IMR-90 (cell line): Measurements from ENCODE around the gene CERK. TPM values are rescaled to one million over a fixed set of nuclear protein-coding genes. Genes with fewer than 3 reads are reported as not detected.

Experiments used
- ATAC-seq: fragments of 200-7000 bp; cut with Tn5 transposase; 2 replicates; pipeline ENCODE4 v1.9.1; 2020; ENCODE audit warnings: low read depth, mild to moderate bottlenecking, moderate library complexity
- BruUV-seq: library from RNA; stranded (reverse); fragments of 400-500 nt; replicated peaks from 2 replicates; lab custom pipeline; 2021; lab: Mats Ljungman, UMichigan
- CTCF ChIA-PET: fragments of 300-600 bp; formaldehyde crosslinking; extraction: SDS; loops from one replicate; lab custom pipeline; 2021; ENCODE audit warnings: antibody characterized with exemption; lab: Yijun Ruan, JAX
- POLR2A ChIA-PET: fragments of 300-600 bp; sonication (Branson Sonifier 250); formaldehyde crosslinking; loops from one replicate; lab custom pipeline; 2022; ENCODE audit warnings: antibody characterized with exemption; ENCODE audit not compliant: unreplicated experiment; lab: Charles Lee
- DNase-seq: peaks from one replicate; pipeline ENCODE4 v3.0.0; 2013
- H2AFZ ChIP-seq: replicated peaks from 2 replicates; pipeline ENCODE3; 2013; ENCODE audit warnings: low read length, mild to moderate bottlenecking; ENCODE audit not compliant: poor library complexity
- H2AK5ac ChIP-seq: 2 replicates; pipeline ENCODE4 v1.6.1; 2013; ENCODE audit warnings: low read depth, low read length, inconsistent platforms
- H2AK9ac ChIP-seq: replicated peaks from 2 replicates; pipeline ENCODE3; 2013; ENCODE audit warnings: mild to moderate bottlenecking, low read depth, low read length, moderate library complexity; ENCODE audit not compliant: poor library complexity
- H2BK120ac ChIP-seq: 2 replicates; pipeline ENCODE4 v1.6.1; 2013; ENCODE audit warnings: low read depth, low read length, inconsistent platforms
- H2BK15ac ChIP-seq: 3 replicates; pipeline ENCODE4 v1.6.1; 2013; ENCODE audit warnings: low read depth, low read length, inconsistent platforms
- H2BK20ac ChIP-seq: 2 replicates; pipeline ENCODE4 v1.6.1; 2013; ENCODE audit warnings: low read depth, mild to moderate bottlenecking, inconsistent platforms, low read length, moderate library complexity
- H2BK5ac ChIP-seq: 2 replicates; pipeline ENCODE4 v1.6.1; 2013; ENCODE audit warnings: mild to moderate bottlenecking, low read depth, low read length, inconsistent platforms; ENCODE audit not compliant: poor library complexity, severe bottlenecking
- H3K14ac ChIP-seq: replicated peaks from 2 replicates; pipeline ENCODE4 v1.6.1; 2013; ENCODE audit warnings: low read depth, low read length, inconsistent platforms
- H3K18ac ChIP-seq: 2 replicates; pipeline ENCODE4 v1.6.1; 2013; ENCODE audit warnings: low read depth, low read length, control low read depth
- H3K23ac ChIP-seq: 2 replicates; pipeline ENCODE4 v1.6.1; 2013; ENCODE audit warnings: low read depth, low read length, inconsistent platforms
- H3K27ac ChIP-seq: 2 replicates; pipeline ENCODE4 v1.5.1; 2013; ENCODE audit warnings: mild to moderate bottlenecking, control low read depth, low read length; ENCODE audit not compliant: insufficient read depth
- H3K27me3 ChIP-seq: 2 replicates; pipeline ENCODE4 v1.6.1; 2013; ENCODE audit warnings: low read length; ENCODE audit not compliant: control insufficient read depth, insufficient read depth
- H3K36me3 ChIP-seq: 2 replicates; pipeline ENCODE4 v1.6.1; 2013; ENCODE audit warnings: low read length, mixed read lengths; ENCODE audit not compliant: control insufficient read depth, insufficient read depth
- H3K4ac ChIP-seq: 2 replicates; pipeline ENCODE4 v1.6.1; 2013; ENCODE audit warnings: low read depth, low read length, inconsistent platforms
- H3K4me1 ChIP-seq: 2 replicates; pipeline ENCODE4 v1.6.1; 2013; ENCODE audit warnings: low read length, mixed read lengths; ENCODE audit not compliant: control insufficient read depth, insufficient read depth
- H3K4me2 ChIP-seq: 2 replicates; pipeline ENCODE4 v1.6.1; 2013; ENCODE audit warnings: low read depth, mild to moderate bottlenecking, control low read depth, low read length, moderate library complexity
- H3K4me3 ChIP-seq: 2 replicates; pipeline ENCODE4 v1.5.1; 2013; ENCODE audit warnings: low read depth, mild to moderate bottlenecking, control low read depth, low read length, moderate library complexity; ENCODE audit not compliant: insufficient read depth
- H3K56ac ChIP-seq: 2 replicates; pipeline ENCODE4 v1.6.1; 2013; ENCODE audit warnings: low read length, inconsistent platforms; ENCODE audit not compliant: insufficient read depth; ENCODE audit errors: extremely low read depth
- H3K79me1 ChIP-seq, 2 experiments: 2 replicates each; pipeline ENCODE4 v1.6.1; 2013; ENCODE audit warnings: low read length in 2 of 2, inconsistent platforms in 1 of 2, low read depth in 1 of 2
- H3K9ac ChIP-seq: 2 replicates; pipeline ENCODE4 v1.6.1; 2013; ENCODE audit warnings: low read depth, low read length, control low read depth
- H3K9me1 ChIP-seq: 2 replicates; pipeline ENCODE4 v1.6.1; 2013; ENCODE audit warnings: low read length, inconsistent platforms; ENCODE audit not compliant: insufficient read depth
- H3K9me3 ChIP-seq: 2 replicates; pipeline ENCODE4 v1.6.1; 2013; ENCODE audit warnings: low read length; ENCODE audit not compliant: control insufficient read depth, insufficient read depth
- H4K20me1 ChIP-seq: 2 replicates; pipeline ENCODE4 v1.6.1; 2013; ENCODE audit warnings: low read length, inconsistent platforms; ENCODE audit not compliant: insufficient read depth
- H4K5ac ChIP-seq: 2 replicates; pipeline ENCODE4 v1.6.1; 2013; ENCODE audit warnings: mild to moderate bottlenecking, low read depth, low read length, control low read depth
- H4K8ac ChIP-seq, 2 experiments: 2 replicates each; pipeline ENCODE4 v1.6.1; 2013; ENCODE audit warnings: low read depth in 2 of 2, low read length in 2 of 2, control low read depth in 1 of 2, inconsistent platforms in 1 of 2
- H4K91ac ChIP-seq: 2 replicates; pipeline ENCODE4 v1.6.1; 2013; ENCODE audit warnings: low read depth, low read length, inconsistent platforms; ENCODE audit not compliant: insufficient read depth
- CEBPB ChIP-seq: IDR thresholded peaks from 2 replicates; pipeline ENCODE4 v1.6.1; 2012; ENCODE audit warnings: low read depth, low read length, improper control_type of control experiment
- CHD1 ChIP-seq: IDR thresholded peaks from 2 replicates; pipeline ENCODE4 v1.6.1; 2012; ENCODE audit warnings: low read depth, low read length, improper control_type of control experiment
- MAFK ChIP-seq: IDR thresholded peaks from 2 replicates; pipeline ENCODE4 v1.6.1; 2012; ENCODE audit warnings: low read depth, low read length, improper control_type of control experiment
- MAZ ChIP-seq: IDR thresholded peaks from 2 replicates; pipeline ENCODE4 v1.6.1; 2012; ENCODE audit warnings: low read depth, mild to moderate bottlenecking, low read length, improper control_type of control experiment, moderate library complexity, borderline replicate concordance
- MXI1 ChIP-seq: IDR thresholded peaks from 2 replicates; pipeline ENCODE4 v1.6.1; 2012; ENCODE audit warnings: low read depth, mild to moderate bottlenecking, low read length, moderate library complexity, borderline replicate concordance
- RCOR1 ChIP-seq: IDR thresholded peaks from 2 replicates; pipeline ENCODE4 v1.6.1; 2012; ENCODE audit warnings: mild to moderate bottlenecking, low read length, improper control_type of control experiment; ENCODE audit not compliant: insufficient replicate concordance
- RFX5 ChIP-seq: IDR thresholded peaks from 2 replicates; pipeline ENCODE4 v1.8.0; 2012; ENCODE audit warnings: low read depth, mild to moderate bottlenecking, low read length, moderate library complexity
- WGBS, 2 experiments: methylation state at CpG; one replicate each; pipeline versions ENCODE4 v1.1.5 to v1.1.7; 2013; ENCODE audit warnings: missing lambda C conversion rate in 2 of 2; ENCODE audit not compliant: insufficient read length in 1 of 2; ENCODE audit errors: extremely low coverage in 2 of 2; 5-methylcytosine and 5-hydroxymethylcytosine counted together
- dilution Hi-C: fragments of 300-500 bp; cut with HindIII; formaldehyde crosslinking; loops from one replicate; pipeline ENCODE4 v1.14.3; 2018; ENCODE audit warnings: low sequenced_read_pairs; ENCODE audit not compliant: unreplicated experiment
- in situ Hi-C: fragments of 300-500 bp; cut with MboI; formaldehyde crosslinking; loops from 3 replicates; pipeline ENCODE4 v1.14.3; 2019; ENCODE audit warnings: low sequenced_read_pairs, inconsistent platforms, mixed read lengths
- intact Hi-C: fragments of 100-400 bp; cut with micrococcal nuclease; formaldehyde crosslinking; loops from 2 replicates; pipeline ENCODE4 v1.10.0; 2022
- polyA plus RNA-seq, 3 experiments: library from polyadenylated mRNA; depleted of rRNA; stranded (reverse); fragments of >200 nt; gene quantifications; 2 replicates each; pipeline ENCODE4 v1.2.3, GENCODE V29; 2012; ENCODE audit warnings: low replicate concordance in 1 of 3
- total RNA-seq: library from RNA; depleted of rRNA; stranded (reverse); fragments of >200 nt; gene quantifications from 2 replicates; pipeline ENCODE4 v1.2.3, GENCODE V29; 2012

The CERK gene
- total and polyA plus RNA-seq, 2 of the 4 experiments (the other 2 are of a cell fraction), result 25.3 to 38.7 TPM

DNA sequence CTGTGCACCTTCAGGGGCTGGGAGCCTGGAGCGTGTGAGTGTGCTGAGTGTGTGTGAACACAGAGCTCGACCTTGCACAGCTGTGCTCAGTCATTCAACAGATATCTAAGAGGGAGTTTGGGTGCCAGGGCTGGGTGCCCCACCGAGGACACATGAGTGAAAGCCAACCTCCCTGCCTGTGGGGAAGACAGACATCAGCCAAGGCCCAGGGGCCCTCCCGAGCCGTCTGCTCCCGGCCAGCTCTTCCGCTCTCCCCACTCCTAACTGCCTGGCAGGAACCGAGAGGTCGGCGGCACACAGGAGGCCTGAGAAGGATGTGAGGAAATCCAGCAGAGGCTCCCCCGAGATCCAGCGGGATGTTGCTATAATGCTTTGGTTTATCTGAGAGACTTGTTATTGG lies 32.0 kb downstream of the CERK start:
- CTCF ChIA-PET, result no interaction called here
- dilution Hi-C loops, result no loop called here

More for the DNA sequence above, 32.0 kb downstream of the CERK start:
- Histone ChIP-seq H2BK120ac (no peak overlapping the region), H4K91ac (no peak overlapping the region), H2BK5ac (no peak overlapping the region), H3K36me3 (peaks cover 71% of the 10 kb centered on the region), H2AK9ac (no peak overlapping the region), H3K27ac (no peak overlapping the region), H3K79me1 (peaks cover 18 to 29% of the 10 kb centered on the region in 2 experiments), H2BK20ac (no peak overlapping the region), H4K5ac (no peak overlapping the region), H3K56ac (no peak overlapping the region), H3K9ac (no peak overlapping the region), H3K23ac (no peak overlapping the region), H3K27me3 (no peaks in the 10 kb centered on the region), H3K4ac (no peak overlapping the region), H2AFZ (no peak overlapping the region), H3K4me1 (no peaks in the 10 kb centered on the region), H3K4me2 (no peak overlapping the region), H3K9me3 (no peaks in the 10 kb centered on the region), H2BK15ac (no peak overlapping the region), H2AK5ac (no peak overlapping the region), H3K9me1 (peaks cover 8% of the 10 kb centered on the region; the same call in 1 of the 2 replicates), H4K20me1 (peaks cover 21% of the 10 kb centered on the region), H3K4me3 (no peak overlapping the region), H3K18ac (no peak overlapping the region), H3K14ac (no peak overlapping the region), H4K8ac (no peak overlapping the region)
- POLR2A ChIA-PET, result no interaction called here
- in situ Hi-C loops (no loop called here), intact Hi-C loops (no loop called here)
- DNase-seq, result no peak
- ATAC-seq, result no peak
- no TSS peak for BruUV-seq
- TF ChIP-seq MAFK (no peak), MAZ (no peak), RFX5 (no peak), RCOR1 (no peak), MXI1 (no peak), CEBPB (no peak), CHD1 (no peak)
- WGBS, 2 experiments, result 100% methylated on average over 1 of the region's 12 CpGs; no CpG with 5 or more reads in 1 of the 2 experiments
